IMR-90 (cell line): ENCODE measurements around the gene ITPRID1. TPM values are rescaled to one million over a fixed set of nuclear protein-coding genes. Genes with fewer than 3 reads are reported as not detected.

Experiments
- ATAC-seq: fragments of 200-7000 bp; cut with Tn5 transposase; 2 replicates; pipeline ENCODE4 v1.9.1; 2020; ENCODE audit warnings: low read depth, mild to moderate bottlenecking, moderate library complexity
- BruUV-seq: library from RNA; stranded (reverse); fragments of 400-500 nt; replicated peaks from 2 replicates; lab custom pipeline; 2021; lab: Mats Ljungman, UMichigan
- CTCF ChIA-PET: fragments of 300-600 bp; formaldehyde crosslinking; extraction: SDS; loops from one replicate; lab custom pipeline; 2021; ENCODE audit warnings: antibody characterized with exemption; lab: Yijun Ruan, JAX
- POLR2A ChIA-PET: fragments of 300-600 bp; sonication (Branson Sonifier 250); formaldehyde crosslinking; loops from one replicate; lab custom pipeline; 2022; ENCODE audit warnings: antibody characterized with exemption; ENCODE audit not compliant: unreplicated experiment; lab: Charles Lee
- DNase-seq: peaks from one replicate; pipeline ENCODE4 v3.0.0; 2013
- H2AFZ ChIP-seq: replicated peaks from 2 replicates; pipeline ENCODE3; 2013; ENCODE audit warnings: low read length, mild to moderate bottlenecking; ENCODE audit not compliant: poor library complexity
- H2AK5ac ChIP-seq: 2 replicates; pipeline ENCODE4 v1.6.1; 2013; ENCODE audit warnings: low read depth, low read length, inconsistent platforms
- H2AK9ac ChIP-seq: replicated peaks from 2 replicates; pipeline ENCODE3; 2013; ENCODE audit warnings: mild to moderate bottlenecking, low read depth, low read length, moderate library complexity; ENCODE audit not compliant: poor library complexity
- H2BK120ac ChIP-seq: 2 replicates; pipeline ENCODE4 v1.6.1; 2013; ENCODE audit warnings: low read depth, low read length, inconsistent platforms
- H2BK15ac ChIP-seq: 3 replicates; pipeline ENCODE4 v1.6.1; 2013; ENCODE audit warnings: low read depth, low read length, inconsistent platforms
- H2BK20ac ChIP-seq: 2 replicates; pipeline ENCODE4 v1.6.1; 2013; ENCODE audit warnings: low read depth, mild to moderate bottlenecking, inconsistent platforms, low read length, moderate library complexity
- H2BK5ac ChIP-seq: 2 replicates; pipeline ENCODE4 v1.6.1; 2013; ENCODE audit warnings: mild to moderate bottlenecking, low read depth, low read length, inconsistent platforms; ENCODE audit not compliant: poor library complexity, severe bottlenecking
- H3K14ac ChIP-seq: replicated peaks from 2 replicates; pipeline ENCODE4 v1.6.1; 2013; ENCODE audit warnings: low read depth, low read length, inconsistent platforms
- H3K18ac ChIP-seq: 2 replicates; pipeline ENCODE4 v1.6.1; 2013; ENCODE audit warnings: low read depth, low read length, control low read depth
- H3K23ac ChIP-seq: 2 replicates; pipeline ENCODE4 v1.6.1; 2013; ENCODE audit warnings: low read depth, low read length, inconsistent platforms
- H3K27ac ChIP-seq: 2 replicates; pipeline ENCODE4 v1.5.1; 2013; ENCODE audit warnings: mild to moderate bottlenecking, control low read depth, low read length; ENCODE audit not compliant: insufficient read depth
- H3K27me3 ChIP-seq: 2 replicates; pipeline ENCODE4 v1.6.1; 2013; ENCODE audit warnings: low read length; ENCODE audit not compliant: control insufficient read depth, insufficient read depth
- H3K36me3 ChIP-seq: 2 replicates; pipeline ENCODE4 v1.6.1; 2013; ENCODE audit warnings: low read length, mixed read lengths; ENCODE audit not compliant: control insufficient read depth, insufficient read depth
- H3K4ac ChIP-seq: 2 replicates; pipeline ENCODE4 v1.6.1; 2013; ENCODE audit warnings: low read depth, low read length, inconsistent platforms
- H3K4me1 ChIP-seq: 2 replicates; pipeline ENCODE4 v1.6.1; 2013; ENCODE audit warnings: low read length, mixed read lengths; ENCODE audit not compliant: control insufficient read depth, insufficient read depth
- H3K4me2 ChIP-seq: 2 replicates; pipeline ENCODE4 v1.6.1; 2013; ENCODE audit warnings: low read depth, mild to moderate bottlenecking, control low read depth, low read length, moderate library complexity
- H3K4me3 ChIP-seq: 2 replicates; pipeline ENCODE4 v1.5.1; 2013; ENCODE audit warnings: low read depth, mild to moderate bottlenecking, control low read depth, low read length, moderate library complexity; ENCODE audit not compliant: insufficient read depth
- H3K56ac ChIP-seq: 2 replicates; pipeline ENCODE4 v1.6.1; 2013; ENCODE audit warnings: low read length, inconsistent platforms; ENCODE audit not compliant: insufficient read depth; ENCODE audit errors: extremely low read depth
- H3K79me1 ChIP-seq, 2 experiments: 2 replicates each; pipeline ENCODE4 v1.6.1; 2013; ENCODE audit warnings: low read length in 2 of 2, inconsistent platforms in 1 of 2, low read depth in 1 of 2
- H3K9ac ChIP-seq: 2 replicates; pipeline ENCODE4 v1.6.1; 2013; ENCODE audit warnings: low read depth, low read length, control low read depth
- H3K9me1 ChIP-seq: 2 replicates; pipeline ENCODE4 v1.6.1; 2013; ENCODE audit warnings: low read length, inconsistent platforms; ENCODE audit not compliant: insufficient read depth
- H3K9me3 ChIP-seq: 2 replicates; pipeline ENCODE4 v1.6.1; 2013; ENCODE audit warnings: low read length; ENCODE audit not compliant: control insufficient read depth, insufficient read depth
- H4K20me1 ChIP-seq: 2 replicates; pipeline ENCODE4 v1.6.1; 2013; ENCODE audit warnings: low read length, inconsistent platforms; ENCODE audit not compliant: insufficient read depth
- H4K5ac ChIP-seq: 2 replicates; pipeline ENCODE4 v1.6.1; 2013; ENCODE audit warnings: mild to moderate bottlenecking, low read depth, low read length, control low read depth
- H4K8ac ChIP-seq, 2 experiments: 2 replicates each; pipeline ENCODE4 v1.6.1; 2013; ENCODE audit warnings: low read depth in 2 of 2, low read length in 2 of 2, control low read depth in 1 of 2, inconsistent platforms in 1 of 2
- H4K91ac ChIP-seq: 2 replicates; pipeline ENCODE4 v1.6.1; 2013; ENCODE audit warnings: low read depth, low read length, inconsistent platforms; ENCODE audit not compliant: insufficient read depth
- BHLHE40 ChIP-seq: fragments of 150-350 bp; IDR thresholded peaks from 2 replicates; pipeline ENCODE4 v1.6.1; 2016; ENCODE audit warnings: mild to moderate bottlenecking, low read depth, low read length
- POLR2A ChIP-seq: IDR thresholded peaks from 2 replicates; pipeline ENCODE4 v1.6.1; 2012; ENCODE audit warnings: mild to moderate bottlenecking, low read depth, low read length
- RAD21 ChIP-seq: IDR thresholded peaks from 2 replicates; pipeline ENCODE4 v1.6.1; 2012; ENCODE audit warnings: low read length, improper control_type of control experiment
- RCOR1 ChIP-seq: IDR thresholded peaks from 2 replicates; pipeline ENCODE4 v1.6.1; 2012; ENCODE audit warnings: mild to moderate bottlenecking, low read length, improper control_type of control experiment; ENCODE audit not compliant: insufficient replicate concordance
- RFX5 ChIP-seq: IDR thresholded peaks from 2 replicates; pipeline ENCODE4 v1.8.0; 2012; ENCODE audit warnings: low read depth, mild to moderate bottlenecking, low read length, moderate library complexity
- WGBS, 2 experiments: methylation state at CpG; one replicate each; pipeline versions ENCODE4 v1.1.5 to v1.1.7; 2013; ENCODE audit warnings: missing lambda C conversion rate in 2 of 2; ENCODE audit not compliant: insufficient read length in 1 of 2; ENCODE audit errors: extremely low coverage in 2 of 2; 5-methylcytosine and 5-hydroxymethylcytosine counted together
- dilution Hi-C: fragments of 300-500 bp; cut with HindIII; formaldehyde crosslinking; loops from one replicate; pipeline ENCODE4 v1.14.3; 2018; ENCODE audit warnings: low sequenced_read_pairs; ENCODE audit not compliant: unreplicated experiment
- in situ Hi-C: fragments of 300-500 bp; cut with MboI; formaldehyde crosslinking; loops from 3 replicates; pipeline ENCODE4 v1.14.3; 2019; ENCODE audit warnings: low sequenced_read_pairs, inconsistent platforms, mixed read lengths
- intact Hi-C: fragments of 100-400 bp; cut with micrococcal nuclease; formaldehyde crosslinking; loops from 2 replicates; pipeline ENCODE4 v1.10.0; 2022
- polyA plus RNA-seq, 3 experiments: library from polyadenylated mRNA; depleted of rRNA; stranded (reverse); fragments of >200 nt; gene quantifications; 2 replicates each; pipeline ENCODE4 v1.2.3, GENCODE V29; 2012; ENCODE audit warnings: low replicate concordance in 1 of 3
- total RNA-seq: library from RNA; depleted of rRNA; stranded (reverse); fragments of >200 nt; gene quantifications from 2 replicates; pipeline ENCODE4 v1.2.3, GENCODE V29; 2012

The ITPRID1 gene
- total and polyA plus RNA-seq, 2 of the 4 experiments (the other 2 are of a cell fraction): not detected

GRCh38 chr7:31679574-31680305 lies 165.8 kb downstream of the ITPRID1 start:
- Histone ChIP-seq H3K4me2 (no peak overlapping the region), H3K4me1 (no peaks in the 10 kb centered on the region), H2BK20ac (no peak overlapping the region), H3K18ac (no peak overlapping the region), H3K27me3 (no peaks in the 10 kb centered on the region), H4K8ac (no peak overlapping the region), H4K91ac (no peak overlapping the region), H3K36me3 (no peaks in the 10 kb centered on the region), H4K20me1 (no peaks in the 10 kb centered on the region), H3K4me3 (no peak overlapping the region), H3K27ac (no peak overlapping the region), H4K5ac (no peak overlapping the region), H3K14ac (no peak overlapping the region), H2BK120ac (no peak overlapping the region), H2AK5ac (no peak overlapping the region), H3K9me3 (no peaks in the 10 kb centered on the region), H3K9me1 (no peaks in the 10 kb centered on the region), H3K56ac (no peak overlapping the region), H2AK9ac (no peak overlapping the region), H3K9ac (no peak overlapping the region), H2BK5ac (no peak overlapping the region), H3K79me1 (no peaks in the 10 kb centered on the region), H3K4ac (no peak overlapping the region), H2AFZ (no peak overlapping the region), H3K23ac (no peak overlapping the region), H2BK15ac (no peak overlapping the region)
- ChIA-PET POLR2A (no interaction called here), CTCF (no interaction called here)
- BruUV-seq: no TSS peak
- TF ChIP-seq BHLHE40 (no peak), RCOR1 (no peak), POLR2A (no peak), RAD21 (no peak), RFX5 (no peak)
- no peak for DNase-seq
- in situ Hi-C loops (no loop called here), dilution Hi-C loops (no loop called here), intact Hi-C loops (no loop called here)
- no peak for ATAC-seq
- 74% methylated on average over 8 of the region's 12 CpGs; no CpG with 5 or more reads in 1 of the 2 experiments for WGBS, 2 experiments
